ENCODE results near the gene CDH11.

CDH11 gene

GRCh38 chr16:65071433-65072311 lies 50.2 kb downstream of the CDH11 start:
- in situ Hi-C loops (cut with MboI; ENCODE audit: low sequenced_read_pairs), result no loop called here

GRCh38 chr16:65070831-65071432 lies 50.9 kb downstream of the CDH11 start:
- in situ Hi-C loops (cut with MboI; ENCODE audit: low sequenced_read_pairs), result no loop called here

- in situ Hi-C loops (cut with MboI; ENCODE audit: low sequenced_read_pairs), result no loop called here
These were observed 52.1 kb downstream of the CDH11 start for GRCh38 chr16:65069766-65070165.

- in situ Hi-C loops (cut with MboI; ENCODE audit: low sequenced_read_pairs), result no loop called here
These were observed 52.8 kb downstream of the CDH11 start for GRCh38 chr16:65069065-65069464.

GRCh38 chr16:65068151-65068740 lies 53.6 kb downstream of the CDH11 start:
- in situ Hi-C loops (cut with MboI; ENCODE audit: low sequenced_read_pairs), result no loop called here

GRCh38 chr16:65066651-65067050 lies 55.2 kb downstream of the CDH11 start:
- in situ Hi-C loops (cut with MboI; ENCODE audit: low sequenced_read_pairs), result no loop called here

GRCh38 chr16:65065031-65065430 lies 56.8 kb downstream of the CDH11 start:
- in situ Hi-C loops (cut with MboI; ENCODE audit: low sequenced_read_pairs), result no loop called here

GRCh38 chr16:65064131-65064530 lies 57.7 kb downstream of the CDH11 start:
- in situ Hi-C loops (cut with MboI; ENCODE audit: low sequenced_read_pairs), result no loop called here

GRCh38 chr16:65062736-65063583 lies 58.9 kb downstream of the CDH11 start:
- in situ Hi-C loops (cut with MboI; ENCODE audit: low sequenced_read_pairs), result no loop called here

- in situ Hi-C loops (cut with MboI; ENCODE audit: low sequenced_read_pairs), result no loop called here
These were observed 59.8 kb downstream of the CDH11 start for GRCh38 chr16:65061935-65062518.

- in situ Hi-C loops (cut with MboI; ENCODE audit: low sequenced_read_pairs), result no loop called here
These were observed 60.6 kb downstream of the CDH11 start for GRCh38 chr16:65061263-65061662.

- in situ Hi-C loops (cut with MboI; ENCODE audit: low sequenced_read_pairs), result no loop called here
These were observed 62.4 kb downstream of the CDH11 start for GRCh38 chr16:65059406-65059980.

GRCh38 chr16:65057184-65057583 lies 64.7 kb downstream of the CDH11 start:
- in situ Hi-C loops (cut with MboI; ENCODE audit: low sequenced_read_pairs), result no loop called here

- in situ Hi-C loops (cut with MboI; ENCODE audit: low sequenced_read_pairs), result no loop called here
These were observed 67.4 kb downstream of the CDH11 start for GRCh38 chr16:65054457-65054856.

- in situ Hi-C loops (cut with MboI; ENCODE audit: low sequenced_read_pairs), result no loop called here
These were observed 72.2 kb downstream of the CDH11 start for GRCh38 chr16:65049679-65050078.

- in situ Hi-C loops (cut with MboI; ENCODE audit: low sequenced_read_pairs), result no loop called here
These were observed 75.9 kb downstream of the CDH11 start for GRCh38 chr16:65045961-65046360.

GRCh38 chr16:65044873-65045272 lies 77.0 kb downstream of the CDH11 start:
- in situ Hi-C loops (cut with MboI; ENCODE audit: low sequenced_read_pairs), result no loop called here

- in situ Hi-C loops (cut with MboI; ENCODE audit: low sequenced_read_pairs), result no loop called here
These were observed 77.8 kb downstream of the CDH11 start for GRCh38 chr16:65044026-65044425.

- in situ Hi-C loops (cut with MboI; ENCODE audit: low sequenced_read_pairs), result no loop called here
These were observed 79.2 kb downstream of the CDH11 start for GRCh38 chr16:65042438-65043365.

All from hTERT RPE-1 (cell line).